Chondrocyte (in vitro differentiated cells): ENCODE data around the gene ARHGAP31. TPM values are rescaled to one million over a fixed set of nuclear protein-coding genes. Genes with fewer than 3 reads are reported as not detected.

ENCODE experiments used
- DNase-seq: peaks from one replicate; pipeline ENCODE4 v3.0.0; 2021; ENCODE audit warnings: mixed read lengths, low spot score
- H3K27ac Mint-ChIP-seq: one replicate; pipeline ENCODE4 v1.8.0; 2021; ENCODE audit warnings: mild to moderate bottlenecking, moderate library complexity, mixed read lengths; ENCODE audit not compliant: unreplicated experiment
- H3K27me3 Mint-ChIP-seq: 2 replicates; pipeline ENCODE4 v1.8.0; 2021; ENCODE audit warnings: low read depth, mixed read lengths
- H3K36me3 Mint-ChIP-seq: 2 replicates; pipeline ENCODE4 v1.8.0; 2021; ENCODE audit warnings: low read depth, mixed read lengths
- H3K4me1 Mint-ChIP-seq: 2 replicates; pipeline ENCODE4 v1.8.0; 2021; ENCODE audit warnings: low read depth, mild to moderate bottlenecking, mixed read lengths
- H3K4me3 Mint-ChIP-seq: one replicate; pipeline ENCODE4 v1.8.0; 2021; ENCODE audit warnings: mild to moderate bottlenecking, moderate library complexity, mixed read lengths; ENCODE audit not compliant: unreplicated experiment
- H3K9me3 Mint-ChIP-seq: 2 replicates; pipeline ENCODE4 v1.8.0; 2021; ENCODE audit warnings: low read depth, mixed read lengths
- total RNA-seq: library from RNA; stranded (reverse); gene quantifications from 3 replicates; pipeline ENCODE4 v1.2.1, GENCODE V29; 2021
- TF ChIP-seq, protein P1 (sequence below): fragments of 200-600 bp; sonication (generic); IDR thresholded peaks from 2 replicates; pipeline ENCODE4 v1.5.0; 2021; ENCODE audit warnings: antibody characterized with exemption, mild to moderate bottlenecking, moderate library complexity

ARHGAP31 gene
- total RNA-seq, 1 donor from 2014 or later, result 35.2 TPM

DNA sequence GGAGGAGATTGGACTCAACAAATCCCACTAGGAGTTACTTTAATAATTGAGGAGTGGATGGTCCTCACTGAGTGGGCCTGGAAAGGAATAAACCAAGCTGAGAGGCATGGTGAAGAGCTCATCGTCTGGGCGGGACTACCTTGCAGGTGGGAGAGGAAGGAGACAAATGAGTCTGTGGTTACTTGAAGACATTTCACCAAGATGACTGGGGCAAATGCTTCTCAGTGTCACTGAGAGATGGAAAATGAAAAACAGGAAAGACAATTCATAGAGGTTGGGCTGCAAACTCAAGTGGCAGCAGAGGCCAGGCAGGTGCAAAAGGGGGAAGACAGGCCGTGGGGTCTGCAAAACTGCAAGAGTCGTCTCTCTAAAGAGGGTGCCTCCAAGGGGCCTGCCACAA is 1.5 kb upstream of the ARHGAP31 start:
- TF ChIP-seq, protein P1, sequence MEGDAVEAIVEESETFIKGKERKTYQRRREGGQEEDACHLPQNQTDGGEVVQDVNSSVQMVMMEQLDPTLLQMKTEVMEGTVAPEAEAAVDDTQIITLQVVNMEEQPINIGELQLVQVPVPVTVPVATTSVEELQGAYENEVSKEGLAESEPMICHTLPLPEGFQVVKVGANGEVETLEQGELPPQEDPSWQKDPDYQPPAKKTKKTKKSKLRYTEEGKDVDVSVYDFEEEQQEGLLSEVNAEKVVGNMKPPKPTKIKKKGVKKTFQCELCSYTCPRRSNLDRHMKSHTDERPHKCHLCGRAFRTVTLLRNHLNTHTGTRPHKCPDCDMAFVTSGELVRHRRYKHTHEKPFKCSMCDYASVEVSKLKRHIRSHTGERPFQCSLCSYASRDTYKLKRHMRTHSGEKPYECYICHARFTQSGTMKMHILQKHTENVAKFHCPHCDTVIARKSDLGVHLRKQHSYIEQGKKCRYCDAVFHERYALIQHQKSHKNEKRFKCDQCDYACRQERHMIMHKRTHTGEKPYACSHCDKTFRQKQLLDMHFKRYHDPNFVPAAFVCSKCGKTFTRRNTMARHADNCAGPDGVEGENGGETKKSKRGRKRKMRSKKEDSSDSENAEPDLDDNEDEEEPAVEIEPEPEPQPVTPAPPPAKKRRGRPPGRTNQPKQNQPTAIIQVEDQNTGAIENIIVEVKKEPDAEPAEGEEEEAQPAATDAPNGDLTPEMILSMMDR, result no peak
- DNase-seq, result peak; percentile 30
- H3K27ac Mint-ChIP-seq, result no peak overlapping the region
- H3K27me3 Mint-ChIP-seq, result no peaks in the 10 kb centered on the region
- peaks cover 40% of the 10 kb centered on the region for H3K4me1 Mint-ChIP-seq
- peaks cover 3% of the 10 kb centered on the region for H3K36me3 Mint-ChIP-seq
- H3K9me3 Mint-ChIP-seq, result peaks cover 7% of the 10 kb centered on the region
- H3K4me3 Mint-ChIP-seq, result no peak overlapping the region

DNA sequence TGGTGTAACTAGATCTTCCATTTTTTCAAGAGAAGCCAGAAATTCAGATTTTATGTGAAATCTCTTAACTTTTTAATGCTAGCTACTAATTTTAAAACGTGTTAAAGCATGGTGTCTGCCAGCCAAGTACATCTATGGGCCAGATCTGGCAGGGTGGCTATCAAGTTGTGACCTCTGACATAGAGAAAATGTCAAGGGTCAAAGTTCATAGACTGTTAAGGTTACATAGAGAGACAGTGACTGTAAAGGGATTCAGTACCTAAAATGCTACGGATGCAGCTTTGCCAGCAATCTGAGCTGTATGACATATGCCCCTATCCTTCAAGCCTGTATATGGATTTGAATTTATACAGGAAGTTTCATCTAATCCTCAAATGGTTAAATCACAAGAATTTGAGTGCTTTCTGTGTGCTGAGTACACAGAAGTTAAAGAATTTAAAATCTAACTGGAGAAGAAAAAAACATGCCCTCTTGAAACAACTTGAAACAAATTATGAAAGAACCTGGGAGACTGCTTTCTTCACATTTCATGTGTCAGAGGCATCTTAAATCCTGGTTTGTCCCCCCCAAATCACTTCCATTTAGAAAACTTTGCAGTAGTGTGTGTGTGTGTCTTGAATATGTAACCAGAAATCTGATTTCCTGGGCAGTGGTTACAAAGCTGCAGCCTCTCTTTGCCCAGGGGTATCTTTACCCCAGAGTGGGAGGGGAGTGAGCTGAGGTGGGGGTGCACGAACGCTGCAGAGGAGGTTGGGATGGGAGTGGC is 895 bp upstream of the ARHGAP31 start:
- Mint-ChIP-seq H3K4me1 (peaks cover 46% of the 10 kb centered on the region), H3K27me3 (no peaks in the 10 kb centered on the region), H3K9me3 (peaks cover 1% of the 10 kb centered on the region), H3K36me3 (peaks cover 1% of the 10 kb centered on the region), H3K27ac (peak overlapping the region; percentile 95), H3K4me3 (peak overlapping the region; percentile 89)
- TF ChIP-seq, protein P1, result no peak
- DNase-seq, result peak; percentile 58

DNA sequence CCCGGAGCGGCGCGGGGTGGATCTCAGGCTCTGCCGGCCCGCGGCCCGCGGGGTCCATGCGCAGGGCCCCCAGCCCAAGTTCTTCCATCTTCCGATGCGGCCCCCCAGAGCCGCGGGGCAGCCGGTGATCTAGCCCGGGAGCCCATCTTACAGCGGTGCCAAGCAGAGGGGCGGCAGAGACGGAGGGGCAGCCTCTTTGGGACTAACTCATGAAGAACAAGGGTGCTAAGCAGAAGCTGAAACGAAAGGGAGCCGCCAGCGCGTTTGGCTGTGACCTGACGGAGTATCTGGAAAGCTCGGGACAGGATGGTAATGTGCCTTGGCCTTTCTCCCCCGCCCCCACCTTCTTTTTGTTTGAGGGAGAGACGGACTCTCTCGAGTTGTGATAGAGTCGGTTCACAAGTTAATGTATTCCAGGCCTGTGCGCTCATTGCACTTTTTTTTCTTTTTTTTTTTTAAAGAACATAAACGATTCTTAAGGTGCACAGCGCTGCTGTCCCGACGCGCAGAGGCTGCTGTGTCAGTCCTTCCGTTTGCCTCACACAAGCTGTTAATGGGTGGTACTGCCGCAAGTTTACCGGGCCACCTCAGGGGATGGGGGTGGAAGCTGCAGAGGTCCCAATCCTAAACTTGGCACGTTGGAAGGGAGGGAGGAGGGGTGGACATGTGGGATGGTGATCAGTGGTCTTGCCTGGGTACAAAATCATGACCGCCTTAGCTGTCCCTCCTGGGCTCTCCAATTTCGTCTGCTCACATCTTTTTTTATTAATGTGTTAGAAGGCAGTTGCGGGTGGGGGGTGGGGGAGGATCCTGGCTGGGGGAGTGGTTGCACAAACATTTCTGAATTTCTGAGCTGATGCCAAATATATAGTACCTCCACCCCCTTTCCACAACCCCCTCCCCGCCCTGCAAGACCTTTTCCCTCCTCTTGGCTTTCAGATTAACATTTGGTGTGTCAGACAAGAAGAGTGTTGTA is 801 bp downstream of the ARHGAP31 start:
- Mint-ChIP-seq H3K27ac (peak overlapping the region; percentile 89), H3K27me3 (no peaks in the 10 kb centered on the region), H3K4me3 (peak overlapping the region; percentile 89), H3K9me3 (no peaks in the 10 kb centered on the region), H3K36me3 (peaks cover 1% of the 10 kb centered on the region), H3K4me1 (peaks cover 59% of the 10 kb centered on the region)
- TF ChIP-seq, protein P1, result no peak
- DNase-seq, result peak; percentile 47

DNA sequence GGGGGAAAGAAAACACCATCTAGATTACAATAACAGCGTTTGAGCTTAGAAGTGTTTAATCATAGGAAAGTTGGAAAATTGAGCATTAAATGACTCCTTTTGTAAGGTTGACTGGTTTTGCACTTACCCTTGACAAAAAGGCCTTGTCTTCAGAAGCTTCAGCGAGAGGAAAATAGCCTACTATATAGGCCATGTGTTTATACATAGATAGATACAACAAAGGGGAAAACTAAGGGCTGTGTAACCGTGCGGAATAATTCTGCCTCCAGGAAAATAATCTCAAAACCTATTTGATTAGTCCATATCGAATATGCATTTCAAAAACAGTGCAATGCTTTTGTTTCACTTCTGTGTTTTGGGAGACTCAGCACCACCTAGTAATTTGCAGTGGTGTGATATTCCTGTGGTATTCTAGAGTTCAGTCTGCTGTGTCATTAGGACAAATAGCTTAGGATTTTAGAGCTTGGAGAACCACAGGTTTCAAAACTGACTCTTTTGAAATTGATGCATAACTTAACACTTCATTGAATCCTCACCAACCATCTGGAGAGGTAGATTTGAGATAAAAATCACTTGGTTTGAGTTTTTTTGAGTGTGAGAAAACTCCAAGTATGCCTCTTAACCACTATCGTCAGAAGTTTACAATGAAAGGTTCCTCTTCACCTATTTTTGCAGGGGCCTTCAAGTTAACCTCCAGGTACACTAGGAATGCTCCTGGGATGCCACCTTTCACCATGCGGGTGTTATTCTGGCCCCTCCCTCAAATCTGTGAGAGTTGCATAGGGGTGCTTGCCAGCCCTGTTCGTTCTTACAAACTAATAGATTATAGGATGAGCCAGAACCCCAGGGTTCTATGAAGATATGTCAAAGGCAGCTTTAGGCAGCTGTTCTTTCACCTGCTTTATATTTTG is 1.9 kb downstream of the ARHGAP31 start:
- Mint-ChIP-seq H3K36me3 (peaks cover 1% of the 10 kb centered on the region), H3K27ac (peak overlapping the region; percentile 89), H3K4me3 (peak overlapping the region; percentile 89), H3K27me3 (no peaks in the 10 kb centered on the region), H3K9me3 (no peaks in the 10 kb centered on the region), H3K4me1 (peaks cover 67% of the 10 kb centered on the region)
- TF ChIP-seq, protein P1, result no peak
- DNase-seq, result peak; percentile 19
